Psoas muscle (tissue), 8 donors: Measurements from ENCODE around the gene KRT7. TPM values are rescaled to one million over a fixed set of nuclear protein-coding genes. Genes with fewer than 3 reads are reported as not detected.

Experiments
- ATAC-seq, 4 donors: fragments of 200-7000 bp; cut with Tn5 transposase; one replicate each; pipeline ENCODE4 v1.9.1; 2020; ENCODE audit warnings: moderate library complexity in 3 of 4, mild to moderate bottlenecking in 2 of 4
- DNase-seq, 2 donors: peaks; one replicate each; pipeline ENCODE4 v3.0.0-alpha.2; 2020
- H3K27ac ChIP-seq: fragments of 200-600 bp; one replicate; pipeline ENCODE4 v1.8.0; 2022
- H3K27me3 ChIP-seq, 3 donors: fragments of 200-600 bp in 1 of 3; one replicate each; pipeline versions ENCODE4 v1.6.1 to v1.8.0; 2013 to 2022; ENCODE audit warnings: low read length in 2 of 3, mild to moderate bottlenecking in 2 of 3, moderate library complexity in 1 of 3; ENCODE audit not compliant: insufficient read depth in 3 of 3
- H3K36me3 ChIP-seq, 2 donors: fragments of 200-600 bp in 1 of 2; one replicate each; pipeline versions ENCODE4 v1.6.1 to v1.8.0; 2013 to 2022; ENCODE audit warnings: low read depth in 1 of 2, mild to moderate bottlenecking in 1 of 2, moderate library complexity in 1 of 2; ENCODE audit not compliant: insufficient read depth in 1 of 2
- H3K4me1 ChIP-seq: fragments of 200-600 bp; one replicate; pipeline ENCODE4 v1.8.0; 2022
- H3K4me3 ChIP-seq: fragments of 200-600 bp; one replicate; pipeline ENCODE4 v1.8.0; 2022; ENCODE audit warnings: mild to moderate bottlenecking
- H3K9me3 ChIP-seq: fragments of 200-600 bp; one replicate; pipeline ENCODE4 v1.8.0; 2022
- CTCF ChIP-seq: fragments of 200-600 bp; IDR thresholded peaks from one replicate; pipeline ENCODE4 v1.8.0; 2022; ENCODE audit warnings: antibody characterized with exemption
- WGBS, 3 donors: extraction: QIAGEN DNeasy Blood & Tissue Kit; methylation state at CpG; one replicate each; pipeline versions ENCODE4 v1.1.6 to v1.1.7; 2013; 5-methylcytosine and 5-hydroxymethylcytosine counted together
- intact Hi-C, 2 donors: fragments of 100-400 bp; cut with DNase I; formaldehyde crosslinking; loops; one replicate each; pipeline versions ENCODE4 v1.11.0 to v1.14.2; 2022
- polyA plus RNA-seq, 3 donors: library from polyadenylated mRNA; stranded (reverse); fragments of 200-250 nt; gene quantifications; one replicate each; pipeline ENCODE4 v1.2.3, GENCODE V29; 2013
- total RNA-seq, 4 donors: library from RNA; stranded (reverse); fragmentation: NEBNext Ultra II Directional in 2 of 4; extraction: Animal tissue kit (Norgen Biotek cat#: 25700) in 2 of 4; gene quantifications; one replicate each; pipeline versions ENCODE4 v1.2.1 to v1.2.4, GENCODE V29; 2021 to 2023
- donor health status: healthy with polysubstance abuse.
- donor health status: DM: no; HTN: no; CAD: no; lungs with moderate emphysema.
- donor health status: Bipolar disorder and iron deficiency.
- donor health status: healthy.
- donor health status: DM: yes; HTN: yes; CAD: no.
- donor health status: DM: no; HTN: no; CAD: no.
- donor health status: DM: no; HTN: no; CAD: no.
- donor health status: DM: yes; HTN: yes; CAD: no.

KRT7 gene
- total and polyA plus RNA-seq, 7 donors: 0.39 to 3.9 (median 1.6) TPM

GRCh38 chr12:52188658-52189057, 44.4 kb upstream of the KRT7 start:
- Histone ChIP-seq H3K27ac (no peak overlapping the region), H3K9me3 (no peaks in the 10 kb centered on the region), H3K36me3 (no peaks in the 10 kb centered on the region), H3K4me1 (peaks cover 14% of the 10 kb centered on the region), H3K4me3 (no peak overlapping the region), H3K27me3 (no peaks in the 10 kb centered on the region)
- no peak for DNase-seq
- TF ChIP-seq CTCF: no peak
- ATAC-seq: no peak
- 94% methylated on average over 6 to 7 of the region's 7 CpGs for WGBS, 3 donors
- intact Hi-C loops: no loop called here

GRCh38 chr12:52189376-52190174, 43.5 kb upstream of the KRT7 start:
- TF ChIP-seq CTCF: no peak
- intact Hi-C loops: no loop called here

GRCh38 chr12:52190860-52191729, 41.9 kb upstream of the KRT7 start:
- Histone ChIP-seq H3K27me3 (no peaks in the 10 kb centered on the region), H3K27ac (no peak overlapping the region), H3K4me1 (peaks cover 14% of the 10 kb centered on the region), H3K9me3 (no peaks in the 10 kb centered on the region), H3K4me3 (no peak overlapping the region), H3K36me3 (no peaks in the 10 kb centered on the region)
- DNase-seq (no peak), ATAC-seq (no peak)
- 76 to 84% (median 79%) methylated on average over 16 of the region's 16 CpGs for WGBS, 3 donors
- intact Hi-C loops: no loop called here
- no peak for TF ChIP-seq CTCF

More at GRCh38 chr12:52189376-52190174, 43.5 kb upstream of the KRT7 start:
- Histone ChIP-seq H3K27ac (no peak overlapping the region), H3K36me3 (no peaks in the 10 kb centered on the region), H3K9me3 (no peaks in the 10 kb centered on the region), H3K4me1 (peaks cover 14% of the 10 kb centered on the region), H3K27me3 (no peaks in the 10 kb centered on the region), H3K4me3 (no peak overlapping the region)
- ATAC-seq (no peak), DNase-seq (no peak)
- WGBS, 3 donors: 62 to 76% (median 69%) methylated on average over 3 of the region's 3 CpGs

GRCh38 chr12:52191841-52192791, 40.9 kb upstream of the KRT7 start, which contains the start of gene KRT80:
Gene KRT80 (minus strand): TSS chr12:52192014. CDS start chr12:52191902, 112 bp downstream.
- Histone ChIP-seq H3K4me3 (no peak within 1 kb of the TSS), H3K27me3 (no peaks in the 10 kb centered on the region), H3K9me3 (no peaks in the 10 kb centered on the region), H3K27ac (peak within 1 kb of the TSS; percentile 46), H3K4me1 (peaks cover 14% of the 10 kb centered on the region), H3K36me3 (no peaks in the 10 kb centered on the region)
- 31 to 46% (median 32%) methylated on average over 18 to 20 of the region's 20 CpGs for WGBS, 3 donors
- peak; percentile 95 to 97 (median 96) for ATAC-seq
- peak; percentile 85 to 86 for DNase-seq
- TF ChIP-seq CTCF: no peak
- intact Hi-C loops: no loop called here
